ENCODE results near the gene TRPC4AP.

Gene TRPC4AP

DNA sequence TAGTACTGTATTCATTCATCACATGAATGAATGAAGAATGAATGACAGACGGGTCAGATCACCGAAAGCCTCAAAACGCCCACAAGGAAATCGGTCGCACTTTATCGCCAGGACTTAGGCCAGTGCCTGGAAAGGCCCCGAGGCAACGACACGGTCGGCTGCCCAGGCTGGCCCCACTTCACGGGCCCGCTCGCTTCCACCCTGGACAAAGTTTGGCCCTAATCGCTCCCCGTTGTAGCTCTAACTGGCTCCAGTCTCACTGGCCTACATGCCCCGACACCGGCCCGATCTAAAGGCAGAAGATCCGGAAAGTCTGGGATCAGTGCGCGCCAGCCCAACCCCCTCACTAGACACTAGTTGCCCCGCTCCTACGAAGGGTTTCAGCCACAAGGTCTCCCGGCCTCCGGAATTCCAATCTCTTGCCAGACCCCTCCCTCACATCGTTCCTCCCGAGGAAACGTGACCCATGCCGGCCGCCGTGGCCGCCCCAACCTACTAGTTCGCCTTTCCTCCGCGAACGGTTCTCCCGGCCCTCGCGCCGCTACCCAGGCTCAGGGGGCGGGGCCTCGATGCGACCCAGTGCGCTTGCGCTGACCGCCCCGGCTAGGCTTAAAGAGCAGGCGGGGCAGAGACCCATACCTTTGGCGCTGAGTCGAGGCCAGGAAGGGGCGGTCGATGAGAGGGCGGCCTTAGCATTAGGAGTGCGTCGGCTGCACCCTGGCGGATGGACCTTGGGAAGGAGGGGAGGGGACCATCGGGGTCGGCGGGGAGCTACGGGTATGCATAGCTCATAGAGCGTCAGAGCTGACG lies 137.2 kb downstream of the TRPC4AP start, which contains the start of the genes GSS and MYH7B:
Gene GSS, minus strand, starts transcription at position 576 of the 810 bp plus-strand sequence. CDS start 3,954 bp downstream, outside the sequence.
Gene MYH7B, plus strand, starts transcription at position 638 of the 810 bp plus-strand sequence. CDS start 22,138 bp downstream, outside the sequence.
- peak; percentile 91 for DNase-seq

DNA sequence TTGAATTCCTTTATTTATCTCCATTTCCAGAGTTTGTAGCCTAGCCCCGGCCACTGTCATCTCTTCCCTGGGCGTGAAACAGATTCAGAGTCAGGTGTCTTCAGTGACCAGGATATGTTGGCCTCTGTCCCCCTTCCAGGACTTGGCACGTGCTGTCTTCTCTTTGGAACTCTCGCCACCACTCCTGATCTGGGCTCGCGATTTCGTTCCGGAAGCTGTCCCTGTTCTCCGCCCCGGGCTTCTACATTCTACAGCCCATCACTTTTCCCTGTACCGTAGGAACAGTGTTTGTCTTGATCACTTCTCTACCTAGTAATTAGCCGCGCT lies 137.7 kb downstream of the TRPC4AP start:
- no peak for DNase-seq

DNA sequence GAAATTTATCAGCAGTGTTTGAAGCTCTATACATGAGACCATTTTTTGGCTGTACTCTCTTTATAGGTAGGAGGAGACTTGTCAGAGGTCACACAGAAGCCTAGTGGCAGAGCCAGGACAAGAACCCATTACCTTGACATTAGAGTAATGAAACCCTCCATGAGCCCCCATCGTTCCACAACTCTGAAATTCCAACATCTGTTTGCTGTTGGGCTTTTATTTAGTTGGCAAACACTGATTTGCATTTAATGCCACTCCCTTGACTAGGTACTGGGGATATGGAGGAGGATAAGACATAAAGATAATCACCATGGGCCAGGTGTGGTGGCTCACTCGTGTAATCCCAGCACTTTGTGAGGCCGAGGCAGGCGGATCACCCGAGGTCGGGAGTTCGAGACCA lies 138.6 kb downstream of the TRPC4AP start:
- no peak for DNase-seq

DNA sequence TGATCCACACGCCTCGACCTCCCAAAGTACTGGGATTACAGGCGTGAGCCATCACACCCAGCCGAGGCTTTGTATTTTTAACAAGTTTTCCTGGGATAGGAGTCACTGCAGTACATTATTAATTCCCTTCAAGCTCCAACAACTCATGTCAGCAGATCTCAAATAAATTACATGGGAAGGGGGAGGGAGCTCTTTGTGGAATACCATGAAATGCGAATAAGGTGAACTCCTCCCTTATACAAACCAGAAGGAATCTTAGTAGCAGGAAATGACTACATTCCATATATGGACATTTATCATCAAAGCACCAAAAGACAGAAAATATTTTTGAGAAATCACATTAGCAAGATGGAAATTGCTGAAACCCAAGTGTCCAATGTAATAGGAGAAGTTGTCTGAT lies 139.9 kb downstream of the TRPC4AP start:
- no peak for DNase-seq

All from activated gamma-delta T cell (primary cell).